ENCODE measurements around the gene DOCK9.
"Not testable (repeated sequence)": the region's sequence is repeated elsewhere in the genome, so short reads cannot be mapped to it uniquely, and the experiment has no call there.

The DOCK9 gene

GRCh38 chr13:98761126-98761985 is 216.5 kb downstream of the DOCK9 start:
- DNase-seq: no peak

- no peak for DNase-seq
Measured at GRCh38 chr13:98755729-98756128, 222.1 kb downstream of the DOCK9 start.

- no peak for DNase-seq
Measured at GRCh38 chr13:98755116-98755515, 222.7 kb downstream of the DOCK9 start.

DNA sequence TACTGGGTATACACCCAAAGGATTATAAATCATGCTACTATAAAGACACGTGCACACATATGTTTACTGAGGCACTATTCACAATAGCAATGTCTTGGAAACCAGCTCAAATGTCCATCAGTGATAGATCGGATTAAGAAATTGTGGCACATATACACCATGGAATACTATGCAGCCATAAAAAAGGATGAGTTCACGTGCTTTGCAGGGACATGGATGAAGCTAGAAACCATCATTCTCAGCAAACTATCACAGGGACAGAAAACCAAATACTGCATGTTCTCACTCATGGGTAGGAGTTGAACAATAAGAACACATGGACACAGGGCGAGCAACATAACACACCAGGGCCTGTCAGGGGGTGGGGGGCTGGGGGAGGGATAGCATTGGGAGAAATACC is 223.4 kb downstream of the DOCK9 start:
- DNase-seq: not testable (repeated sequence)

DNA sequence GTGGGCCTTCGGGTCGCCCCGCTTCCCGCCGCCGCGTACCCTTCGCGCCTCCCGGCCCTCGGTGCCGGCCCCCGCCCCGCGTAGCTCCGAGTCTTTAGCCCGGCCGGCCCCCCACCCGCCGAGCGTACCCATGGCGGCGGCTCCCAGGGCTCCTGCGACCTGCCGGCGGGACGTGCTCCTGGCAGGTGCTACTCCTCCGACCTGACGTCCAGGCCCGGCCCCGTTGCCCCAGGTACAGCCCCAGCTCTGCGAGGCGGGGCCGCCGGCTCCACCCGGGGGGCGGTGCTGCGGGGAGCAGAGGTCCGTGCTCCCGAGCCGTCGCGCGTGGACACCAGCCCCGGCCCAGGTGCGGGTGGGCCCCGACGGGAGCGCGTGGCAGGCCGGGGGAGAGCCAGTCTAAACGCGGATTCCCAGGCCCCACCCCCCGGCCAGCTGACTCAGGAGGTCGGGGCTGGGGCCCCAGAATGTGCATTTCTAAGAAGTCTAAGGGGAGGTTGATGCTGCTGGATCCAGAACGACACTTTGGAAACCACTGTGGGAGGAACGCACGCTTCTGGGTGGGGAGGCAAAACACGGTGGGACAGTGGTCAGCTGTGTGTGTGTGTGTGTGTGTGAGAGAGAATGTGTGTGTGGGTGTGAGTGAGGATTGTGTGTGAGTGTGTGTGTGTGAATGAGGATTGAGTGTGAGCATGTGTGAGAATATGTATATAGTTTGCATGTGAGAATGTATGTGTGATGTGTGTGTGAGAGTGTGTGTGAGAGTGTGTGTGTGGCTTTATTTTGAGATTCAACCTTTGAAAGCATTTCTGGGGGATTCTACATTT is 225.2 kb downstream of the DOCK9 start, which contains the start of gene SLC15A1:
Gene SLC15A1, minus strand, starts transcription at position 206 of the 824 bp plus-strand sequence. Its CDS starts 74 bp downstream, at position 132.
- no peak for DNase-seq

DNA sequence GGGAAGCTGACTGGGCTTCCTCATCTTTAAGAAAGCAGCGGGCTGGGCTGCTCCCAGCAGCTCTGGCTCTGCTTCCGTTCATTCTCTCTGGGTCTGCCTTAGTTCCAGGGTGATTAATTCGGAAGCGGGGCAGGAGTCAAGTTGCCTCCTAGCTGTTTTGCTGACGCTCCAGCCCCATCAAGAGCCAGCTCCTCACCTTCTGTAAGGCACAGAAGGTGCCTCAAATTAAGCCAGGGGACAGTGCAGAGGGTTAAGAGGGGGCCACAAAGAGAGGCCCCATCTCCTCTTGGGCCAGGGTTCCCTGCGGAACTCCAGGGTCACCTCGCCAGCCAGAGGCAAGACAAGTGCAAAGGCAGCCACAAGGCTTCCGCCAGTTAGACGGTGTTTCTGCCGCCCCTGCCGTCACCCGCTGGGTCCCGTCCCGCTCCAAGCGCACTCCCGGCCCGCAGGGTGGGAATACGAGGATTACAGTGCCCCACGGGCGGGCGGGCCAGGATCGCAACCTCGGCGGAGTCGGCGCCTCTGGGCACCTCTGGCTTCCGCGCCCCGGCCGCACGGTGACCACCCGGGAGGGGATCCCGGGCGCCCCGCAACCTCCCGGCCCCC is 225.9 kb downstream of the DOCK9 start:
- no peak for DNase-seq

DNA sequence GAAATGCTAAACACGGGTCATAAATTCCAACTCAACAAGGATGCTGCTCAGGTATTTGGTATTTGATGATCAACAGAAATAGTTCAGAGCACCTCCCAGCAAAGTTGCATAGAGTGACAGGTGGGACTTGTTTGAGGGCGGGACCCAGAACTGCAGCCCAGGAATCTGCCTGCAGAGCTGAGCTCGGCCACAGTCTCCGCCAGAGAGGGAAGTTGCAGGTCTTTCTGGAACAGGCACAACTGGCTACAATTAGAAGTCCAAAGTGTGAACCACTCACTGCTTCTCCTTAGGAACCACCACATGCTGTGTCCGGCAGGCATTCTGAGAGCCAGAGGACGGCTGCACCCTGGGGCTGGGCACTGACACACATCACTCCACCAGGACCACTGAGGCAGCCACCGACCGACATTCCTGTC is 226.5 kb downstream of the DOCK9 start:
- peak; percentile 9 for DNase-seq

GRCh38 chr13:98749501-98749900 is 228.4 kb downstream of the DOCK9 start:
- no peak for DNase-seq

GRCh38 chr13:98746968-98747367 is 230.9 kb downstream of the DOCK9 start:
- no peak for DNase-seq
